H1 (cell line): ENCODE data around the gene ST3GAL2. TPM values are rescaled to one million over a fixed set of nuclear protein-coding genes. Genes with fewer than 3 reads are reported as not detected.

Experiments used
- HDAC2 ChIP-seq, 2 experiments: fragments of 300-600 bp in 1 of 2; sonication (generic) in 1 of 2; IDR thresholded peaks; 2 replicates each; pipeline ENCODE4 v1.6.1; 2011 to 2012; ENCODE audit warnings: low read depth in 2 of 2, low read length in 2 of 2, mild to moderate bottlenecking in 2 of 2, moderate library complexity in 2 of 2, borderline replicate concordance in 1 of 2, inconsistent platforms in 1 of 2
- polyA plus RNA-seq, 7 experiments: library from polyadenylated mRNA; depleted of rRNA in 3 of 7; stranded (reverse) in 5 of 7; unstranded in 2 of 7; fragments of >200 nt in 5 of 7; fragments of 200-250 nt in 2 of 7; gene quantifications; 1 replicate in 5 of 7; 2 replicates in 1 of 7; 4 replicates in 1 of 7; pipeline versions ENCODE4 v1.2.1 to v1.2.3, GENCODE V29; 2011 to 2013; ENCODE audit warnings: missing spikeins in 2 of 7, mixed read lengths in 2 of 7
- total RNA-seq: library from RNA; stranded (reverse); fragmentation: NEBNext Ultra II Directional; extraction: Animal tissue kit (Norgen Biotek cat#: 25700); gene quantifications from 2 replicates; pipeline ENCODE4 v1.2.1, GENCODE V29; 2021

The ST3GAL2 gene
- total and polyA plus RNA-seq, 2 of the 8 experiments (the other 6 are each of a cell fraction or from before 2014, with no cell fraction given): 14.4 to 39.7 TPM

DNA sequence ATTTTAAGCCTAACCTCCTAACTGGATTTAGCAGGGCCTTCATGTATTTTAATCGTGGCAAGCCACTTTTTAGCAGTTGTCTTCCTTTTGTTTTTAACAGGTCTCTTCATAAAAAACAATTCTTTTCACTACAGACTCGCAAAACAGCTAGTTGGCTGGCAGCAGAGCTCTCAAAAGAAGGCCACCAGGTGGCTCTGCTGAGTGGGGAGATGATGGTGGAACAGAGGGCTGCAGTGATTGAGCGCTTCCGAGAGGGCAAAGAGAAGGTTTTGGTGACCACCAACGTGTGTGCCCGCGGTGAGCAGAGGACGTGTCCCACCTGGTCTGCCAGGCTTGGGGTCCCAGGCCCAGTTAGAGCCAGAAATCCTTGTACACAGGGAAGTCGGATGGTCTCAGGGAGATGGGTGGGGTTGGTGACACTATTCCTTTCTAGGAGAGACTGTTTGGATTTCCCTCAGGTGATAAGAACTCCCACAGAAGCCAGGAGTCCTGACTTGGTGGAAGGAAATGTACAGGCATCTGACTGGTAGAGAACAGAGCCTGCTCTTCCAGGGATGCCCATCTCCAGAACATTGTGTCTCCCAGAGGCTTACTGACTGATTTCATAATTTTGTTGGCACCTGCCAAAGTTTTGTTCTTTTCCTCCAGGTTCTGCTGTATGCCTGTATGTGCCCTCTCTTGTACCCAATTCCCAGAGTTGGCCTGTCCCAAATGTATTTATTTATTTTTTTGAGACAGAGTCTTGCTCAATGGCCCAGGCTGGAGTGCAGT is 107.1 kb downstream of the ST3GAL2 start (continued):
- TF ChIP-seq HDAC2 (IDR thresholded peaks at IDR 0.05; ENCODE audit: borderline replicate concordance in 1 of 2, low read depth in 2 of 2, low read length in 2 of 2): no peak
